ENCODE results near the gene PALLD. TPM values are rescaled to one million over a fixed set of nuclear protein-coding genes. Genes with fewer than 3 reads are reported as not detected.

Gene PALLD
- total RNA-seq, 1 experiment from 2014 or later, result 166 TPM

DNA sequence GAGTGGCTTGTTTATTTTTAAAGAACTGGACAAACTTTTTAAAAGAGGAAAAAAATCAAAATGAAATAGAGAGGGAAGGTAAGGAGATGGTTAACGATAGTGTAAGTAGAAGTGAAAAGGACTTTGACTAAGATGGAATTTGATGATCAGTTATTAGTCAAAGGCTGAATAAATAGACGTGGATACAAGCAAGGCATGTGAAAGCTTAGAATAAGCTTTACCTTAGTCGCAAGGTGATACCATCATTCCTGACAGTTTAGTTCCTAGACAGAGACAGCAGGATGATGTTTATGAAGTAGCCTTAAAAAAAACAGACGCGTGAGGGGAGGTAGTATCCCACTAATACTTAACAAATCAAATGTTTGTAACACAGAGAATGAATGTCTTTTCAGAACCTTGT is 97.3 kb downstream of the PALLD start:
- BruUV-seq (replicated peaks), result no TSS peak
- H3K9me3 ChIP-seq (ENCODE audit: control insufficient read depth in 1 of 2, insufficient read depth in 1 of 2, low read depth in 1 of 2, low read length in 2 of 2), result no peaks in the 10 kb centered on the region
- peaks cover 22 to 45% of the 10 kb centered on the region in 2 experiments for H3K4me1 ChIP-seq (ENCODE audit: control insufficient read depth in 1 of 2, insufficient read depth in 2 of 2, low read length in 2 of 2)
- no peaks in the 10 kb centered on the region for H3K27me3 ChIP-seq (ENCODE audit: insufficient read depth, low read length)
- no peak overlapping the region for H3K4me3 ChIP-seq (replicated peaks in 1 of 2; ENCODE audit: low read depth in 1 of 2, low read length in 2 of 2)
- peaks cover 11% of the 10 kb centered on the region; the same call in 1 of the 2 replicates for H3K79me2 ChIP-seq (ENCODE audit: insufficient read depth, low read length)
- no peaks in the 10 kb centered on the region for H4K20me1 ChIP-seq (ENCODE audit: insufficient read depth)
- no peaks in the 10 kb centered on the region for H3K36me3 ChIP-seq (ENCODE audit: control insufficient read depth in 1 of 2, insufficient read depth in 2 of 2, low read length in 2 of 2)
- ChIA-PET CTCF (interaction anchor here (1.2 to 1.5 kb wide), 2 partner anchors 8 to 328 kb away, joined by 3 read pairs; no protein-coding TSS in a partner anchor), RAD21 (ENCODE audit: low non-redundant PET in 1 of 2, low total read pairs in 2 of 2, uncharacterized antibody in 2 of 2, unreplicated experiment in 2 of 2) (no interaction called here), POLR2A (no interaction called here)
- H2AFZ ChIP-seq (ENCODE audit: low read depth, low read length, poor library complexity, severe bottlenecking), result no peak overlapping the region
- H3K4me2 ChIP-seq (ENCODE audit: low read length), result no peak overlapping the region
- H3K9me2 ChIP-seq (ENCODE audit: insufficient read depth), result no peaks in the 10 kb centered on the region
- no peak for DNase-seq (ENCODE audit: low read depth, low spot score)
- intact Hi-C loops (cut with micrococcal nuclease), result no loop called here
- no peak overlapping the region for H3K9ac ChIP-seq (ENCODE audit: low read length)
- H3K27ac ChIP-seq (ENCODE audit: low read depth, low read length), result no peak overlapping the region
- no peak for TF ChIP-seq EGR1 (IDR thresholded peaks at IDR 0.05; ENCODE audit: low read depth)
- no peak for TF ChIP-seq FOSL1 (IDR thresholded peaks at IDR 0.05; ENCODE audit: low read depth)
- no peak for TF ChIP-seq POLR2AphosphoS5 (IDR thresholded peaks at IDR 0.05; ENCODE audit: low read depth, low read length)
- TF ChIP-seq TCF7L2 (IDR thresholded peaks at IDR 0.05; ENCODE audit: borderline replicate concordance, extremely low read depth, insufficient read depth, insufficient read length), result no peak
- TF ChIP-seq ZFX (IDR thresholded peaks at IDR 0.05), result no peak
- ATAC-seq, result no peak

DNA sequence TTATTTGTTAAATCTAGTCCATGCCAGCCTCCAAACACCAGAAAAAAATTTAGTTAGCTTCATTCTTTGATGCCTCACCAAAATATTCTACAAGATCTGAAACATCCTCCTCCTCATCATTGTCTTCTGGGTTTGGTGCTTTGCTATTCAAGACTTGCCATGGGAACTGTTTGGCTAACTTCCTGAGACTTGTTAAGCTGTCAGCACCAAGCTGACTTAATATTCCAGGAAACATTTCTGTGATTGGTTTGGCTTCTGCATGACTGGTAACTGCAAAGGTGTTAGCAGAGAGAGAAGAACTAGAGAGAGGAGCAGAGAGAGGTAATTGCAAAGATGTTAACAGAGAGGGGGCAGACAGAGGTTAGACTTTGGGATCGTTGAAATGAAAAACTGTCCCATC is 101.3 kb downstream of the PALLD start:
- POLR2A ChIA-PET, result interaction anchor here (0.9 kb wide), 1 partner anchor 9 kb away, joined by 3 read pairs; no protein-coding TSS in a partner anchor
- RAD21 ChIA-PET (ENCODE audit: low non-redundant PET in 1 of 2, low total read pairs in 2 of 2, uncharacterized antibody in 2 of 2, unreplicated experiment in 2 of 2), result no interaction called here
- Histone ChIP-seq H3K4me1 (ENCODE audit: control insufficient read depth in 1 of 2, insufficient read depth in 2 of 2, low read length in 2 of 2) (peaks cover 29 to 55% of the 10 kb centered on the region in 2 experiments; a peak in 3 of 4 replicates), H3K9me2 (ENCODE audit: insufficient read depth) (no peaks in the 10 kb centered on the region), H3K4me3 (replicated peaks in 1 of 2; ENCODE audit: low read depth in 1 of 2, low read length in 2 of 2) (no peak overlapping the region), H3K9ac (ENCODE audit: low read length) (no peak overlapping the region), H3K9me3 (ENCODE audit: control insufficient read depth in 1 of 2, insufficient read depth in 1 of 2, low read depth in 1 of 2, low read length in 2 of 2) (no peaks in the 10 kb centered on the region), H3K27me3 (ENCODE audit: insufficient read depth, low read length) (no peaks in the 10 kb centered on the region), H3K27ac (ENCODE audit: low read depth, low read length) (no peak overlapping the region; the same call in 1 of the 2 replicates), H3K4me2 (ENCODE audit: low read length) (no peak overlapping the region), H2AFZ (ENCODE audit: low read depth, low read length, poor library complexity, severe bottlenecking) (no peak overlapping the region), H3K79me2 (ENCODE audit: insufficient read depth, low read length) (0 out of 2 replicates have a peak, but pooled peaks cover 5% of the 10 kb centered on the region), H3K36me3 (ENCODE audit: control insufficient read depth in 1 of 2, insufficient read depth in 2 of 2, low read length in 2 of 2) (no peaks in the 10 kb centered on the region; a peak in 1 of 4 replicates), H4K20me1 (ENCODE audit: insufficient read depth) (no peaks in the 10 kb centered on the region)
- intact Hi-C loops (cut with micrococcal nuclease), result no loop called here
- CTCF ChIA-PET, result interaction anchor here (1.0 kb wide), 1 partner anchor 12 kb away, joined by 3 read pairs; no protein-coding TSS in a partner anchor
- ATAC-seq, result no peak
- no TSS peak for BruUV-seq (replicated peaks)
- no peak for DNase-seq (ENCODE audit: low read depth, low spot score)
- TF ChIP-seq ZFX (IDR thresholded peaks at IDR 0.05), result no peak
- no peak for TF ChIP-seq FOSL1 (IDR thresholded peaks at IDR 0.05; ENCODE audit: low read depth)
- no peak for TF ChIP-seq JUND (IDR thresholded peaks at IDR 0.05)
- no peak for TF ChIP-seq TCF7L2 (IDR thresholded peaks at IDR 0.05; ENCODE audit: borderline replicate concordance, extremely low read depth, insufficient read depth, insufficient read length)
